Osteoblast (primary cell): ENCODE results near the gene BAIAP3. TPM values are rescaled to one million over a fixed set of nuclear protein-coding genes. Genes with fewer than 3 reads are reported as not detected.

Experiments
- DNase-seq: peaks from one replicate; pipeline ENCODE4 v3.0.0; 2011; ENCODE audit warnings: low spot score, mixed read lengths; ENCODE audit not compliant: insufficient read length; ENCODE audit errors: missing footprints
- H2AFZ ChIP-seq: 2 replicates; pipeline ENCODE4 v1.6.0; 2011; ENCODE audit warnings: mild to moderate bottlenecking, low read length
- H3K27ac ChIP-seq: 2 replicates; pipeline ENCODE4 v1.5.1; 2011; ENCODE audit warnings: mild to moderate bottlenecking, low read depth, low read length, moderate library complexity
- H3K27me3 ChIP-seq: 2 replicates; pipeline ENCODE4 v1.6.0; 2012; ENCODE audit warnings: mild to moderate bottlenecking, control low read depth, inconsistent platforms, low read length, moderate library complexity; ENCODE audit not compliant: insufficient read depth
- H3K36me3 ChIP-seq: 2 replicates; pipeline ENCODE4 v1.5.1; 2011; ENCODE audit warnings: mild to moderate bottlenecking, low read length, control low read depth, moderate library complexity; ENCODE audit not compliant: insufficient read depth
- H3K4me1 ChIP-seq: 2 replicates; pipeline ENCODE4 v1.5.1; 2011; ENCODE audit warnings: mild to moderate bottlenecking, low read length, control low read depth, moderate library complexity; ENCODE audit not compliant: insufficient read depth
- H3K4me2 ChIP-seq: 2 replicates; pipeline ENCODE4 v1.6.0; 2011; ENCODE audit warnings: mild to moderate bottlenecking, low read length; ENCODE audit not compliant: insufficient read depth
- H3K4me3 ChIP-seq: fragments of 200-600 bp; sonication (generic); 3 replicates; pipeline ENCODE4 v1.5.1; 2012; ENCODE audit warnings: mild to moderate bottlenecking, low read length, inconsistent platforms; ENCODE audit not compliant: insufficient read depth
- H3K79me2 ChIP-seq: 2 replicates; pipeline ENCODE4 v1.6.0; 2012; ENCODE audit warnings: mild to moderate bottlenecking, low read length, control low read depth, inconsistent platforms; ENCODE audit not compliant: insufficient read depth
- H3K9me3 ChIP-seq: 2 replicates; pipeline ENCODE4 v1.5.1; 2011; ENCODE audit warnings: low read depth, low read length, control low read depth
- H4K20me1 ChIP-seq: 2 replicates; pipeline ENCODE4 v1.6.0; 2012; ENCODE audit warnings: mild to moderate bottlenecking, low read length, control low read depth; ENCODE audit not compliant: insufficient read depth
- total RNA-seq: library from RNA; depleted of rRNA; stranded (reverse); fragments of >200 nt; gene quantifications from 2 replicates; pipeline ENCODE4 v1.2.3, GENCODE V29; 2012
- TF ChIP-seq, protein P1 (sequence below): IDR thresholded peaks from 2 replicates; pipeline ENCODE4 v1.5.1; 2011; ENCODE audit warnings: mild to moderate bottlenecking, low read depth, low read length, moderate library complexity; ENCODE audit errors: extremely low read depth

Gene BAIAP3
- total RNA-seq, 1 donor, result under 0.01 TPM

DNA sequence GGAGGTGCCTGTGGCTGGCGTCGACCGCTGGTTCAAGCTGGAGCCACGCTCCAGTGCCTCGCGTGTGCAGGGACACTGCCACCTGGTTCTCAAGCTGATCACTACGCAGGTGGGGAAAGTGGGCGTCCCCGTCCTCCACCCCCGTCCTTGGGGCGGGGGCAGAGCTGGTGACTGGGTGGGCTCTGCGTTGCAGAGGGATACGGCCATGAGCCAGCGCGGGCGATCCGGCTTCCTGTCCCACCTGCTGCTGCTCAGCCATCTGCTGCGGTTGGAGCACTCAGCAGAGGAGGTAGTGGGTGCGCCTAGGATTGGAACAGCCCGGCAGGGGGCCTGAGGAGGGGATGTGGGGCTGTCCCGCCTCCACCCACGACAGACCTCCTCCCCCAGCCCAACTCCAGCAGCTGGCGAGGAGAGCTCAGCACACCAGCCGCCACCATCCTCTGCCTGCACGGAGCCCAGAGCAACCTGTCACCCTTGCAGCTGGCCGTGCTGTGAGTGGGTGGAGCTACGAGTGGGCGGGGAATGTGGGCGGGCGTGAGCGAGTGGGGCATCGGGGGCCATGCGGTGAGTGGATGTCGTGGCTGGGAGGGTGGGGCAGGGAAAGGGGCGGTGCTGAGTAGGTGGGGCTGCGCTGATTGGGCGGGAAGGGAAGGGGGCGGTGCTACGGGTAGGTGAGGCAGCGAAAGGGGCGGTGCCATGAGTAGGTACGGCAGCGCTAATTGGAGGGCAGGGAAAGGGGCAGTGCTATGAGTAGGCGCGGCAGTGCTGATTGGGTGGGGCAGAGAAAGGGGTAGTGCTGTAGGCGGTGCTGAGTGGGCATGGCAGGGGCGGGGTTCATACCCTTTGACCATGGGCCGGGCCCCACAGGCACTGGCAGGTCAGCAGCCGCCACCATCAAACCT, 9.3 kb downstream of the BAIAP3 start:
- Histone ChIP-seq H3K4me2 (no peak overlapping the region), H3K4me3 (no peak overlapping the region), H3K79me2 (no peaks in the 10 kb centered on the region), H3K9me3 (no peaks in the 10 kb centered on the region), H4K20me1 (no peaks in the 10 kb centered on the region), H3K27me3 (peaks cover 5% of the 10 kb centered on the region), H3K4me1 (no peaks in the 10 kb centered on the region), H3K27ac (no peak overlapping the region), H2AFZ (no peak overlapping the region), H3K36me3 (no peaks in the 10 kb centered on the region)
- TF ChIP-seq, protein P1, sequence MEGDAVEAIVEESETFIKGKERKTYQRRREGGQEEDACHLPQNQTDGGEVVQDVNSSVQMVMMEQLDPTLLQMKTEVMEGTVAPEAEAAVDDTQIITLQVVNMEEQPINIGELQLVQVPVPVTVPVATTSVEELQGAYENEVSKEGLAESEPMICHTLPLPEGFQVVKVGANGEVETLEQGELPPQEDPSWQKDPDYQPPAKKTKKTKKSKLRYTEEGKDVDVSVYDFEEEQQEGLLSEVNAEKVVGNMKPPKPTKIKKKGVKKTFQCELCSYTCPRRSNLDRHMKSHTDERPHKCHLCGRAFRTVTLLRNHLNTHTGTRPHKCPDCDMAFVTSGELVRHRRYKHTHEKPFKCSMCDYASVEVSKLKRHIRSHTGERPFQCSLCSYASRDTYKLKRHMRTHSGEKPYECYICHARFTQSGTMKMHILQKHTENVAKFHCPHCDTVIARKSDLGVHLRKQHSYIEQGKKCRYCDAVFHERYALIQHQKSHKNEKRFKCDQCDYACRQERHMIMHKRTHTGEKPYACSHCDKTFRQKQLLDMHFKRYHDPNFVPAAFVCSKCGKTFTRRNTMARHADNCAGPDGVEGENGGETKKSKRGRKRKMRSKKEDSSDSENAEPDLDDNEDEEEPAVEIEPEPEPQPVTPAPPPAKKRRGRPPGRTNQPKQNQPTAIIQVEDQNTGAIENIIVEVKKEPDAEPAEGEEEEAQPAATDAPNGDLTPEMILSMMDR, result no peak
- peak; percentile 98 for DNase-seq

DNA sequence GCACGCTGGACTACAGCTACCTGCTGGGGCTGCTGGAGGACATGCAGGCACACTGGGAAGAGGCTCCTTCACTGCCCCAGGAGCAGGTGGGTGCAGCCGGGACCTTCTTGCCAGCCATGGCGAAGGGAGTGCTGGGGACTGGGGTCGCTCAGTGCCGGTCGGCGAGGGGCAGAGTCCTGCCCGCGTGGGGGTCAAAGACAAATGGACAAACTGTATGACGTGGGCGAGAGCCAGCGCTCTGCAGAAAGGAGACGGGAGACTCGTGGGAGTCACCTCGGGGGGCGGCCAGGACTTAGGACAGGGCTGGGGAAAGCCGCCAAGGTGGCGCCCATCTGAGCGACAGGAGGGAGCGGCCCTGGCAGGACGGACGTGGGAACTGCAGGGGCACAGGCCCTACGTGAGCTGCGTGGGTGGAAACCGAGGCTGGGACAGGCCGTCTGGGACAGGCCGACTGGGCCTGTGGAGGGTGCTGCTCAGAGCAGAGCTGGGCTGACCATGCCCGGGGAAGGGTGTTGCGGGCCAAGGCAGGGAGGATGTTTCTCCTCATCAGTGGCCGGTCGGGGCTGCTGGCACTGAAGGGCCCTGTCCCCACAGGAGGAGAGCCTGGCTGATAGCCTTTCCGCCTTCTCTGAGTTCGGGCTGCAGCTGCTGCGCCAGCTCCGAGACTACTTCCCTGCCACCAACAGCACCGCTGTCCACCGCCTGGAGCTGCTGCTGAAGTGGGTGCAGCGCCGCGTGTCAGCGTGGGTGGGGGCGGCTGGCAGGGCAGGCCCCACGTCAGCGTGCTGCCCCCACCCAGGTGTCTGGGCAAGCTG, 10.2 kb downstream of the BAIAP3 start:
- no peak overlapping the region for H3K4me2 ChIP-seq
- no peak overlapping the region for H3K4me3 ChIP-seq
- peaks cover under 1% of the 10 kb centered on the region for H3K36me3 ChIP-seq
- peaks cover 5% of the 10 kb centered on the region for H3K27me3 ChIP-seq
- no peaks in the 10 kb centered on the region for H3K4me1 ChIP-seq
- H4K20me1 ChIP-seq, result no peaks in the 10 kb centered on the region
- TF ChIP-seq, protein P1, result no peak
- no peak for DNase-seq
- H2AFZ ChIP-seq, result no peak overlapping the region
- H3K9me3 ChIP-seq, result no peaks in the 10 kb centered on the region
- no peak overlapping the region for H3K27ac ChIP-seq
- H3K79me2 ChIP-seq, result no peaks in the 10 kb centered on the region

DNA sequence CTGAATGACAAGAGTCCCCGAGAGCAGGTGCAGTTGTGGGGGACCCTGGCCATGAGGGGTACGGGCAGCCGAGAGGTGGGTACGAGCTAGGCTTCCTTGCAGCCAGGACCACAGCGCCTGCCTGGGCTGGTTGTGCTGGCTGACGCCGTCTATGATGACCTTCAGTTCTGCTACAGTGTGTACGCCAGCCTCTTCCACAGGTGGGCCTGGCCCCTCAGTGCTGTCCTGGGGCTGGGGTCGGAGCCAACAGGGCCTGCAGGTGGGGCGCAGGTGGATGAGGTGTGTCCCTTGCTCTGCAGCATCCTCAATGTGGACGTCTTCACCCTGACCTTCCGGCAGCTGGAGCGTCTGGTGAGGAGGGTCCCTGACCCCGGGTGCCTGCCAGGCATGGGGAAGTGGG, 11.1 kb downstream of the BAIAP3 start:
- Histone ChIP-seq H3K4me1 (no peaks in the 10 kb centered on the region), H3K4me2 (no peak overlapping the region), H2AFZ (no peak overlapping the region), H3K4me3 (no peak overlapping the region), H4K20me1 (no peaks in the 10 kb centered on the region), H3K36me3 (peaks cover 9% of the 10 kb centered on the region), H3K9me3 (no peaks in the 10 kb centered on the region), H3K27me3 (peaks cover 5% of the 10 kb centered on the region), H3K79me2 (peaks cover under 1% of the 10 kb centered on the region), H3K27ac (no peak overlapping the region)
- no peak for DNase-seq
- TF ChIP-seq, protein P1, result no peak

DNA sequence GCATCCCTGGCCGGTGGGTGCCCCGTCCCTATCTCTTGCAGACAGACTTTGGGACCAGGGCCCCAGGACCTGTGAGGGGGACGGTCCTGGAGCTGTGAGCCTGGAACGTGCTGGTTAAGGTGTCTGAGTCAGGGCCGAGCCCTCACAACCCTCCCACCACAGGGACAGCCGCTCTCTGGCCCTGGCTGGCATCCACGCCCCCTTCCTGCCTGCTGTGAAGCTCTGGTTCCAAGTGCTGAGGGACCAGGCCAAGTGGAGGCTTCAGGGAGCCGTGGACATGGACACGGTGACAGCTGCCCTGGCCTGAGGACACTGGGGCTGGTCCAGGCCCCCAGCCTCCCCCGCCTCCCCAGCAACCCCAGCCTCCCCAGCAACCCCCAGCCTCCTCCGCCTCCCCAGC, 11.6 kb downstream of the BAIAP3 start:
- Histone ChIP-seq H3K9me3 (no peaks in the 10 kb centered on the region), H3K79me2 (peaks cover 3% of the 10 kb centered on the region)
- no peak for DNase-seq

More for the DNA sequence above, 11.6 kb downstream of the BAIAP3 start:
- Histone ChIP-seq H2AFZ (no peak overlapping the region), H3K4me1 (no peaks in the 10 kb centered on the region), H3K27ac (no peak overlapping the region), H3K4me3 (no peak overlapping the region), H3K4me2 (no peak overlapping the region), H3K27me3 (peaks cover 5% of the 10 kb centered on the region), H4K20me1 (no peaks in the 10 kb centered on the region), H3K36me3 (peaks cover 15% of the 10 kb centered on the region)
- TF ChIP-seq, protein P1, result no peak
